K562 (cell line): ENCODE measurements around the gene SH3BGRL3. TPM values are rescaled to one million over a fixed set of nuclear protein-coding genes. Genes with fewer than 3 reads are reported as not detected.

ENCODE experiments used
- ATAC-seq: fragments of 200-7000 bp; cut with Tn5 transposase; 3 replicates; pipeline ENCODE4 v1.9.1; 2020; ENCODE audit warnings: moderate library complexity
- BruUV-seq: library from RNA; stranded (reverse); fragments of 400-500 nt; replicated peaks from 2 replicates; lab custom pipeline; 2021; lab: Mats Ljungman, UMichigan
- CTCF ChIA-PET: fragments of 300-600 bp; formaldehyde crosslinking; extraction: SDS; loops from one replicate; lab custom pipeline; 2021; ENCODE audit warnings: low intra/inter-chr PET ratio; lab: Yijun Ruan, JAX
- POLR2A ChIA-PET: fragments of 300-600, 350-650 bp; sonication (Branson Sonifier 250); formaldehyde crosslinking; extraction: SDS; loops from one replicate; lab custom pipeline; 2021; ENCODE audit warnings: antibody characterized with exemption, inconsistent platforms; lab: Yijun Ruan, JAX
- DNase-seq, 4 experiments: peaks; one replicate each; pipeline versions ENCODE4 v3.0.0 to v3.0.0-alpha.2; 2011 to 2018; ENCODE audit warnings: low spot score in 3 of 4, mixed read lengths in 3 of 4; ENCODE audit errors: extremely low read depth in 1 of 4
- FAIRE-seq: peaks from 2 replicates; lab custom pipeline; 2011; peaks lifted over from hg19 to GRCh38; lab: Jason Lieb, UNC
- H2AFZ ChIP-seq: 2 replicates; pipeline ENCODE4 v1.6.0; 2011; ENCODE audit warnings: low read depth, low read length, control low read depth, inconsistent platforms
- H3K27ac ChIP-seq: fragments of 200-600 bp; 3 replicates; pipeline ENCODE4 v1.8.0; 2011; ENCODE audit warnings: low read depth, mild to moderate bottlenecking, control low read depth, inconsistent platforms, low read length, moderate library complexity, mixed read lengths; ENCODE audit errors: extremely low read depth
- H3K27me3 ChIP-seq, 2 experiments: fragments of 300-600 bp in 1 of 2; 2 replicates in 1 of 2; 3 replicates in 1 of 2; pipeline versions ENCODE4 v1.6.0 to v1.8.0; 2011; ENCODE audit warnings: inconsistent platforms in 2 of 2, low read length in 2 of 2, mild to moderate bottlenecking in 1 of 2, mixed read lengths in 1 of 2, moderate library complexity in 1 of 2; ENCODE audit not compliant: control insufficient read depth in 2 of 2, insufficient read depth in 2 of 2
- H3K36me3 ChIP-seq: fragments of 300-600 bp; 3 replicates; pipeline ENCODE4 v1.8.0; 2011; ENCODE audit warnings: mild to moderate bottlenecking, low read length, inconsistent platforms; ENCODE audit not compliant: control insufficient read depth, insufficient read depth
- H3K4me1 ChIP-seq, 2 experiments: fragments of 200-600 bp in 1 of 2; replicated peaks in 1 of 2; 2 replicates in 1 of 2; 3 replicates in 1 of 2; pipeline versions ENCODE4 v1.5.1 to v1.8.0; 2011; ENCODE audit warnings: inconsistent platforms in 2 of 2, low read length in 2 of 2, mild to moderate bottlenecking in 1 of 2, mixed read lengths in 1 of 2, moderate library complexity in 1 of 2; ENCODE audit not compliant: control insufficient read depth in 2 of 2, insufficient read depth in 2 of 2
- H3K4me2 ChIP-seq: 2 replicates; pipeline ENCODE4 v1.6.1; 2011; ENCODE audit warnings: low read length, control low read depth, inconsistent platforms, mixed read lengths; ENCODE audit not compliant: insufficient read depth
- H3K4me3 ChIP-seq: fragments of 200-600 bp; sonication (generic), shearing (Covaris generic); 2 replicates; pipeline ENCODE4 v1.5.1; 2016; ENCODE audit warnings: control low read depth, inconsistent platforms
- H3K79me2 ChIP-seq: fragments of 200-600 bp; 3 replicates; pipeline ENCODE4 v1.8.0; 2011; ENCODE audit warnings: low read length, inconsistent platforms; ENCODE audit not compliant: control insufficient read depth, insufficient read depth
- H3K9ac ChIP-seq, 2 experiments: 2 replicates each; pipeline versions ENCODE4 v1.6.0 to v1.6.1; 2011; ENCODE audit warnings: low read depth in 2 of 2, low read length in 2 of 2, control low read depth in 1 of 2, inconsistent platforms in 1 of 2, mild to moderate bottlenecking in 1 of 2, mixed read lengths in 1 of 2; ENCODE audit not compliant: insufficient read depth in 1 of 2
- H3K9me1 ChIP-seq: one replicate; pipeline ENCODE4 v1.6.0; 2011; ENCODE audit warnings: inconsistent platforms, mild to moderate bottlenecking, low read length, moderate library complexity; ENCODE audit not compliant: control insufficient read depth, insufficient read depth
- H3K9me3 ChIP-seq: replicated peaks from 2 replicates; pipeline ENCODE4 v1.5.1; 2011; ENCODE audit warnings: low read depth, low read length, inconsistent platforms; ENCODE audit not compliant: control insufficient read depth, insufficient read depth
- H4K20me1 ChIP-seq: replicated peaks from 2 replicates; pipeline ENCODE4 v1.6.1; 2011; ENCODE audit warnings: low read length, inconsistent platforms, mixed read lengths; ENCODE audit not compliant: control insufficient read depth, insufficient read depth
- BMI1 ChIP-seq: fragments of 150-350 bp; IDR thresholded peaks from 2 replicates; pipeline ENCODE4 v1.6.1; 2014; ENCODE audit warnings: low read length
- EWSR1 ChIP-seq: fragments of 450-650 bp; IDR thresholded peaks from 2 replicates; pipeline ENCODE4 v1.6.1; 2018; ENCODE audit warnings: borderline replicate concordance, mild to moderate bottlenecking, low read depth, moderate library complexity; ENCODE audit not compliant: partially characterized antibody
- GABPB1 ChIP-seq: sonication (generic); formaldehyde crosslinking; IDR thresholded peaks from 2 replicates; pipeline ENCODE4 v1.8.0; 2022; ENCODE audit warnings: mild to moderate bottlenecking, missing genetic modification reagents
- JUND ChIP-seq, 2 experiments: IDR thresholded peaks; 2 replicates in 1 of 2; 3 replicates in 1 of 2; pipeline ENCODE4 v1.6.1; 2011; ENCODE audit warnings: borderline replicate concordance in 2 of 2, low read depth in 2 of 2, low read length in 2 of 2, improper control_type of control experiment in 1 of 2, missing biosample characterization in 1 of 2, missing genetic modification characterization in 1 of 2, missing genetic modification reagents in 1 of 2
- MYC ChIP-seq, 2 experiments: fragments of 250-450 bp in 1 of 2; sonication (Bioruptor Pico) in 1 of 2; IDR thresholded peaks; 2 replicates each; pipeline versions ENCODE4 v1.5.1 to v1.6.1; 2012 to 2021; ENCODE audit warnings: low read depth in 2 of 2, borderline replicate concordance in 1 of 2, improper control_type of control experiment in 1 of 2, low read length in 1 of 2, mild to moderate bottlenecking in 1 of 2, moderate library complexity in 1 of 2
- OTX1 ChIP-seq: fragments of 450-650 bp; formaldehyde crosslinking; IDR thresholded peaks from 2 replicates; pipeline ENCODE4 v1.4.0; 2022; ENCODE audit warnings: mild to moderate bottlenecking
- PHF21A ChIP-seq: fragments of 450-650 bp; IDR thresholded peaks from 2 replicates; pipeline ENCODE4 v1.6.1; 2017; ENCODE audit warnings: low read depth, borderline replicate concordance
- PRMT5 ChIP-seq: sonication (generic); formaldehyde crosslinking; IDR thresholded peaks from 2 replicates; pipeline ENCODE4 v1.5.0; 2020; ENCODE audit warnings: missing genetic modification reagents
- RBM14 ChIP-seq: fragments of 200-400 bp; formaldehyde crosslinking; IDR thresholded peaks from 2 replicates; pipeline ENCODE4 v1.6.1; 2018; ENCODE audit warnings: low read depth, mild to moderate bottlenecking, low read length, moderate library complexity, borderline replicate concordance; ENCODE audit not compliant: insufficient read depth
- ZNF766 ChIP-seq: fragments of 200-800 bp; sonication (Bioruptor generic); conservative IDR thresholded peaks from 2 replicates; pipeline ENCODE4 v1.6.1; 2016; ENCODE audit warnings: missing genetic modification characterization, missing compliant biosample characterization
- WGBS: fragments of 100-300 bp; shearing (Covaris generic); methylation state at CpG from one replicate; pipeline ENCODE4 v1.1.6; 2016; ENCODE audit warnings: low coverage, mixed read lengths; ENCODE audit not compliant: insufficient coverage; ENCODE audit errors: missing lambda C conversion rate; 5-methylcytosine and 5-hydroxymethylcytosine counted together
- in situ Hi-C: fragments of 300-500 bp; cut with MboI; formaldehyde crosslinking; loops from 4 replicates; pipeline ENCODE4 v1.15.0; 2018; ENCODE audit warnings: inconsistent platforms, mixed read lengths
- intact Hi-C: fragments of 100-400 bp; cut with micrococcal nuclease; formaldehyde crosslinking; loops from 2 replicates; pipeline ENCODE4 v1.14.2; 2022
- polyA plus RNA-seq, 8 experiments: library from polyadenylated mRNA; depleted of rRNA in 4 of 8; stranded (reverse) in 5 of 8; unstranded in 3 of 8; fragments of >200 nt; fragmentation: Nextera tagmentation in 2 of 8; fragmentation: Illumina TruSeq in 1 of 8; extraction: Ambion mirVana in 2 of 8; extraction: Trizol in 1 of 8; gene quantifications; 2 replicates each; pipeline versions ENCODE4 v1.2.1 to v1.2.3, GENCODE V29; 2011 to 2014; ENCODE audit warnings: inconsistent platforms in 1 of 8, missing spikeins in 1 of 8
- total RNA-seq, 7 experiments: library from RNA; depleted of rRNA in 6 of 7; stranded (reverse); fragments of >200 nt in 6 of 7; fragmentation: Illumina TruSeq in 2 of 7; extraction: Trizol in 2 of 7; gene quantifications; 2 replicates each; pipeline versions ENCODE4 v1.2.1 to v1.2.3, GENCODE V29; 2011 to 2021; ENCODE audit warnings: low replicate concordance in 1 of 7
- TF ChIP-seq, protein P1 (sequence below): conservative IDR thresholded peaks from 2 replicates; pipeline ENCODE4 v1.6.1; 2011; ENCODE audit warnings: low read depth, mild to moderate bottlenecking, low read length; ENCODE audit not compliant: control insufficient read depth
- TF ChIP-seq, protein P2 (sequence below), 2 experiments: IDR thresholded peaks in 1 of 2; conservative IDR thresholded peaks in 1 of 2; 2 replicates each; pipeline ENCODE4 v1.6.1; 2016; ENCODE audit warnings: low read depth in 2 of 2, mild to moderate bottlenecking in 1 of 2, missing compliant biosample characterization in 1 of 2, missing genetic modification characterization in 1 of 2, moderate library complexity in 1 of 2
- TF ChIP-seq, protein P3 (sequence below): fragments of 250-450 bp; sonication (Bioruptor Pico); IDR thresholded peaks from 2 replicates; pipeline ENCODE4 v1.9.0; 2021; ENCODE audit warnings: mild to moderate bottlenecking
- TF ChIP-seq, protein P4 (sequence below): fragments of 200-800 bp; sonication (Bioruptor generic); IDR thresholded peaks from 2 replicates; pipeline ENCODE4 v1.6.1; 2017; ENCODE audit warnings: missing genetic modification characterization, missing compliant biosample characterization

Gene SH3BGRL3
- total and polyA plus RNA-seq, 9 of the 15 experiments (the other 6 are each of a cell fraction or from before 2014, with no cell fraction given) = 30.3 to 140 (median 54.2) TPM

DNA sequence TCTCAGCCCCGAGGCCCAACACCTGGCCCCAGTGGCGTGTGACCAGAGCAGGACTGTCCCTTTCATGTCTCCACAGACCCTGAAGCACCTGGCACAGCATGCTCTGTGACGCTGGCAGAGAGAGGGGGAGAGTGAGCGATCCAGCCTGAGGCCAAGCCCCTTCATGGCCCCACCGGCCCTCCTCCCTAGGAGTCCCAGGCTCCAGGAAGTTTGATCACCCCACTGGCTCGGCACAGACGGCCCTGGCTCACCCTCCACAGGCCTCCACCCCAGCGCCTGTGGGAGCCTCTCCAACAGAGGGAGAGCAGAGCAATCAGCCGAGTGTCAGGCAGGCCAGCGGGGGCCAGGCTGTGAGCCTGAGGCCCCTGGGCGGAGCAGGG is 11.0 kb downstream of the SH3BGRL3 start:
- Histone ChIP-seq H4K20me1 (no peaks in the 10 kb centered on the region), H3K9ac (peak overlapping the region in 1 of 2 experiments; percentile 85; a peak in 2 of 4 replicates), H3K79me2 (no peaks in the 10 kb centered on the region), H3K9me1 (no peaks in the 10 kb centered on the region), H3K4me1 (peaks cover 39 to 60% of the 10 kb centered on the region in 2 experiments), H3K4me3 (no peak overlapping the region), H3K4me2 (no peak overlapping the region), H3K9me3 (no peaks in the 10 kb centered on the region), H3K36me3 (peaks cover 5% of the 10 kb centered on the region; the same call in 1 of the 3 replicates), H2AFZ (no peak overlapping the region), H3K27ac (no peak overlapping the region)
- FAIRE-seq (no peak), ATAC-seq (no peak)
- POLR2A ChIA-PET = interaction anchor here (0.6 to 1.0 kb wide), 2 partner anchors 10 to 469 kb away, joined by 3 to 4 read pairs; no protein-coding TSS in a partner anchor
- CTCF ChIA-PET = interaction anchor here (0.7 kb wide), 1 partner anchor 57 kb away, joined by 3 read pairs; no protein-coding TSS in a partner anchor
- no TSS peak for BruUV-seq
- 77% methylated on average over 10 of the region's 11 CpGs for WGBS
- in situ Hi-C loops = no loop called here
- no peak for TF ChIP-seq PRMT5 (CRISPR knock-in tag)
- no peak for TF ChIP-seq MYC (IDR thresholded peaks at IDR 0.05; ENCODE audit: low read depth, low read length)
- no peak for TF ChIP-seq MYC (CRISPR knock-in tag; IDR thresholded peaks at IDR 0.05; ENCODE audit: borderline replicate concordance, low read depth)
- TF ChIP-seq ZNF766 (CRISPR knock-in tag) = no peak
- no peak for TF ChIP-seq BMI1
- TF ChIP-seq OTX1 (CRISPR knock-in tag) = no peak
- TF ChIP-seq, protein P1, sequence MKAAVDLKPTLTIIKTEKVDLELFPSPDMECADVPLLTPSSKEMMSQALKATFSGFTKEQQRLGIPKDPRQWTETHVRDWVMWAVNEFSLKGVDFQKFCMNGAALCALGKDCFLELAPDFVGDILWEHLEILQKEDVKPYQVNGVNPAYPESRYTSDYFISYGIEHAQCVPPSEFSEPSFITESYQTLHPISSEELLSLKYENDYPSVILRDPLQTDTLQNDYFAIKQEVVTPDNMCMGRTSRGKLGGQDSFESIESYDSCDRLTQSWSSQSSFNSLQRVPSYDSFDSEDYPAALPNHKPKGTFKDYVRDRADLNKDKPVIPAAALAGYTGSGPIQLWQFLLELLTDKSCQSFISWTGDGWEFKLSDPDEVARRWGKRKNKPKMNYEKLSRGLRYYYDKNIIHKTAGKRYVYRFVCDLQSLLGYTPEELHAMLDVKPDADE = no peak
- no peak for TF ChIP-seq PHF21A
- TF ChIP-seq, protein P2, sequence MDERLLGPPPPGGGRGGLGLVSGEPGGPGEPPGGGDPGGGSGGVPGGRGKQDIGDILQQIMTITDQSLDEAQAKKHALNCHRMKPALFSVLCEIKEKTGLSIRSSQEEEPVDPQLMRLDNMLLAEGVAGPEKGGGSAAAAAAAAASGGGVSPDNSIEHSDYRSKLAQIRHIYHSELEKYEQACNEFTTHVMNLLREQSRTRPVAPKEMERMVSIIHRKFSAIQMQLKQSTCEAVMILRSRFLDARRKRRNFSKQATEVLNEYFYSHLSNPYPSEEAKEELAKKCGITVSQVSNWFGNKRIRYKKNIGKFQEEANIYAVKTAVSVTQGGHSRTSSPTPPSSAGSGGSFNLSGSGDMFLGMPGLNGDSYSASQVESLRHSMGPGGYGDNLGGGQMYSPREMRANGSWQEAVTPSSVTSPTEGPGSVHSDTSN (CRISPR knock-in tag; IDR thresholded peaks at IDR 0.05; ENCODE audit: low read depth) = no peak
- TF ChIP-seq, protein P2 (tag; conservative IDR thresholded peaks at IDR 0.05; ENCODE audit: low read depth) = no peak
- TF ChIP-seq, protein P3, sequence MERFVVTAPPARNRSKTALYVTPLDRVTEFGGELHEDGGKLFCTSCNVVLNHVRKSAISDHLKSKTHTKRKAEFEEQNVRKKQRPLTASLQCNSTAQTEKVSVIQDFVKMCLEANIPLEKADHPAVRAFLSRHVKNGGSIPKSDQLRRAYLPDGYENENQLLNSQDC (CRISPR knock-in tag) = no peak
- TF ChIP-seq EWSR1 = no peak
- no peak for TF ChIP-seq GABPB1 (CRISPR knock-in tag)
- TF ChIP-seq RBM14 = no peak
- no peak for TF ChIP-seq JUND (IDR thresholded peaks at IDR 0.05; ENCODE audit: borderline replicate concordance, low read depth, low read length)
- no peak for TF ChIP-seq JUND (tag; IDR thresholded peaks at IDR 0.05; ENCODE audit: borderline replicate concordance, low read depth, low read length)
- TF ChIP-seq, protein P4, sequence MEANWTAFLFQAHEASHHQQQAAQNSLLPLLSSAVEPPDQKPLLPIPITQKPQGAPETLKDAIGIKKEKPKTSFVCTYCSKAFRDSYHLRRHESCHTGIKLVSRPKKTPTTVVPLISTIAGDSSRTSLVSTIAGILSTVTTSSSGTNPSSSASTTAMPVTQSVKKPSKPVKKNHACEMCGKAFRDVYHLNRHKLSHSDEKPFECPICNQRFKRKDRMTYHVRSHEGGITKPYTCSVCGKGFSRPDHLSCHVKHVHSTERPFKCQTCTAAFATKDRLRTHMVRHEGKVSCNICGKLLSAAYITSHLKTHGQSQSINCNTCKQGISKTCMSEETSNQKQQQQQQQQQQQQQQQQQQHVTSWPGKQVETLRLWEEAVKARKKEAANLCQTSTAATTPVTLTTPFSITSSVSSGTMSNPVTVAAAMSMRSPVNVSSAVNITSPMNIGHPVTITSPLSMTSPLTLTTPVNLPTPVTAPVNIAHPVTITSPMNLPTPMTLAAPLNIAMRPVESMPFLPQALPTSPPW (CRISPR knock-in tag) = no peak
- TF ChIP-seq, all 486 proteins: peak for 0
- intact Hi-C loops = no loop called here
- H3K27me3 ChIP-seq = no peaks in the 10 kb centered on the region
- no peak for DNase-seq
